Measurements from ENCODE around the gene ETV1. TPM values are rescaled to one million over a fixed set of nuclear protein-coding genes. Genes with fewer than 3 reads are reported as not detected.

The ETV1 gene
- total RNA-seq, 2 experiments from 2014 or later = 0.61 to 1.9 TPM

DNA sequence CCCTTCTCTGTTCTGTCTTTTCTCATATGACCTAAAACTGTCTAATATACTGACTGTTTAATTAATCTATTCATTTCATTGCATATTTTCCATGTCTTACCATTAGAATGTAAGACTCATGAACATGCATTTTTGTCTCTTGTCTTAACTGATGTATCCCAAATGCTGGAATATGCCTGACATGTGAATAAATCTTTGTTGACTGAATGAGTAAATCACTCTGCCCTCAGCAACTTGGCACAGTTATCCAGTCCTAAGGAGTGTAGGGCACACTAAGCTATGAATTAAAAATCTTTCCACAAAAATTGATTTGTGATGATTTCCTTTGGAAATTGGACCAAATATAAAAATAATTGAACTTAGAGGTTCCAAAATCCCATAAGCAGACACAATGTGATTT, 111.3 kb downstream of the ETV1 start:
- ATAC-seq (no peak), DNase-seq (no peak)
- H3K4me1 Mint-ChIP-seq = peaks cover 6% of the 10 kb centered on the region
- no peak overlapping the region for H3K27ac Mint-ChIP-seq
- H3K36me3 Mint-ChIP-seq = peaks cover 2% of the 10 kb centered on the region
- no peaks in the 10 kb centered on the region for H3K27me3 Mint-ChIP-seq
- no peak overlapping the region for H3K4me3 Mint-ChIP-seq
- CTCF ChIA-PET = no interaction called here
- peaks cover 5% of the 10 kb centered on the region for H3K9me3 Mint-ChIP-seq (ENCODE audit: low read depth)

DNA sequence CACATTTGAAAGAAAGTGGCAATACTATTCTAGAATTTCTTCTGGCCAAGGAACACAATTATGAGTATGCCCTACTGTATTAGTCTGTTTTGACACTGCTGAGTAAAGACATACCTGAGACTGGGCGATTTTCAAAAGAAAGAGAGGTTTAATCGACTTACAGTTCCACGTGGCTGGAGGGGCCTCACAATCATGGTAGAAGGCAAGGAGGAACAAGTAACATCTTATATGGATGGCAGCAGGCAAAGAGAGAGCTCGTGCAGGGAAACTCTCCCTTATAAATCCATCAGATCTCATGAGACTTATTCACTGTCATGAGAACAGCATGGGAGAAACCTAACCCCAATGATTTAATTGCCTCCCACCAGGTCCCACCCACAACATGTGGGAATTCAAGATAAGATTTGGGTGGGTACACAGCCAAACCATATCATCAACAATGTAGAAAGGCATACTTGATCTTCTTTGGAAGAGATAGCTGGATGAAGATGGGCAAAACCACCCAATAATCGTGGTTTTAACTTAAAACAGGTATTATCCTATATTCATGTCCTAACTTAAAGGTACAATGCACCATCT, 113.9 kb downstream of the ETV1 start:
- ATAC-seq (no peak), DNase-seq (no peak)
- CTCF ChIA-PET = no interaction called here
- peaks cover 6% of the 10 kb centered on the region for H3K4me1 Mint-ChIP-seq
- H3K36me3 Mint-ChIP-seq = peaks cover 2% of the 10 kb centered on the region
- no peaks in the 10 kb centered on the region for H3K27me3 Mint-ChIP-seq
- no peak overlapping the region for H3K4me3 Mint-ChIP-seq
- H3K27ac Mint-ChIP-seq = no peak overlapping the region
- peaks cover 5% of the 10 kb centered on the region for H3K9me3 Mint-ChIP-seq (ENCODE audit: low read depth)

DNA sequence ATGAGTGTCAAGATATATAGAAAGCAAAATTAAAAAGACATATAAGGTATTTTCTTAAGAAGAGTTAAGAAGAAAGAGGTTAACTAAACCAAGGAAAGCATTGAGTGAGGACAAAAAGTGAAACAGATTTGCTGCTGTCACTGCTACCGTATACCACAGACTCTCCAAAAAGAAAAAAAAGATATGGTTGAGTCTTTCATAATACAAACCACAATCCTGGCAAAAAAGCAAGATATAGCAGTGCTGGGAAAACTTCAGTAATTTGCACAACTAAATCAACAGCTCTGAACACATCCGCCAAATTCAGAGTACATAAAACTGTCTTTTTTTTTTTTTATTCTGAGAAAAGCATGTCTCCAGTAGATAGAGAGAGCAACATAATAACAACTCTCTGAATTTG, 114.7 kb downstream of the ETV1 start:
- Mint-ChIP-seq H3K27me3 (no peaks in the 10 kb centered on the region), H3K27ac (no peak overlapping the region), H3K9me3 (ENCODE audit: low read depth) (peaks cover 5% of the 10 kb centered on the region), H3K4me3 (no peak overlapping the region), H3K36me3 (peaks cover 2% of the 10 kb centered on the region), H3K4me1 (peaks cover 6% of the 10 kb centered on the region)
- DNase-seq = no peak
- no peak for ATAC-seq
- CTCF ChIA-PET = no interaction called here

DNA sequence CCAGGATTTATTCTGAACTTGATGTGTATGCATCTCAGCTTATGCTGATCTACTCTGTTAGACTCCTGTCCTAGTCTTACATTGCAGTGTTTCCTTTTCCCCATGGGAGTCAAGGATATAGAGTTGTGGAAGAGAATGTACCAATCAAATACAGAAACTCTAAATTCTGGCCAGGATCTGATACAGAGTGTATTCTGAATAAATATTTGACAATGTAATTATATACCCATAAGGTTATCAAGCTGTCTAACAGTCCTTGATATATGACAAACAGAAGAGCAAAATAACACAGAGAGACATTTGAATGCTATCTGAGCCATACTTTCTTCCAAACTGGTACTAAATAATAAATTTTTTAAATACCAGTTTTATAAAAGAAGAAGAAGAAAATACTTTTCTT, 116.8 kb downstream of the ETV1 start:
- CTCF ChIA-PET = no interaction called here
- H3K27me3 Mint-ChIP-seq = no peaks in the 10 kb centered on the region
- H3K4me3 Mint-ChIP-seq = no peak overlapping the region
- peaks cover 6% of the 10 kb centered on the region for H3K4me1 Mint-ChIP-seq
- no peaks in the 10 kb centered on the region for H3K36me3 Mint-ChIP-seq
- no peak overlapping the region for H3K27ac Mint-ChIP-seq
- ATAC-seq = no peak
- H3K9me3 Mint-ChIP-seq (ENCODE audit: low read depth) = no peaks in the 10 kb centered on the region
- DNase-seq = no peak

DNA sequence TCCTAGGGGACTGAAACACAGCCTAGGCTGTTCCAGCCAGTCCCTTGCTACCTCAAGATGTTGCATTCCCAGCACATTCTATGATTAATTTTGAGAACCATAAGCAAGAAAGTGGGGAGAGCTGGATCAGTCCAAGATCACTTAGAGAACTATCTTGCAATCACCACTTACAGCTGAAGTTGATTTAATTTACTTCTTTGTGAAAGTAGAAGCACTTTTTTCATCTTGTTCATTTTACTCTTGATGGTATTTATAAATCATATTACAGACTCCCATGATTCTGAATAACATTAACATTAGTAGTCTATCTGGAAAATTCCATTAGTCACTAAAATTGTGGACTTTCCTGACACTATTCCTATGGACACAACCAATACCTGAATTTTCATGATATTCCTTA, 118.5 kb downstream of the ETV1 start:
- Mint-ChIP-seq H3K4me1 (peaks cover 6% of the 10 kb centered on the region), H3K9me3 (ENCODE audit: low read depth) (no peaks in the 10 kb centered on the region), H3K4me3 (no peak overlapping the region), H3K27ac (no peak overlapping the region), H3K27me3 (no peaks in the 10 kb centered on the region), H3K36me3 (peaks cover 2% of the 10 kb centered on the region)
- DNase-seq (no peak), ATAC-seq (no peak)
- CTCF ChIA-PET = no interaction called here

DNA sequence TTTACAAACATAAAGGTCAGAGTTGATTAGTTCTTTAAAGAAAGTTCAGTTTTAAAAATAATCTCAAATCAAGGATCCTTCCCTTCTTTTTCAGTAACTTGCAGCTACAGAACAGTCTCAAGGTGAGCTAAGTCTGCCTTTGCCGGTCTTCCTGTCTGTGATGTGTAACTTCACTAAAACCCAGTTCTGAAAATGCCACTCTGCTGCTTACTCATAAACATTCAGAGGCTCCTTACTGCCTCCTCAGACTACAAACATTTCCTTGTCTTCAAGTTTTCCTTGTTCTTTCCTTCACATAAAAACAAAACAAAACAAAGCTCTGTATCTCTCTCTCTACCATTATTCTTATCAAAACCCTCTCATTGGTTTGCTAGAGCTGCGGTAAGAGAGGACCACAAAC, 128.7 kb downstream of the ETV1 start:
- CTCF ChIA-PET = no interaction called here
- no peaks in the 10 kb centered on the region for H3K4me1 Mint-ChIP-seq
- H3K36me3 Mint-ChIP-seq = no peaks in the 10 kb centered on the region
- no peak for DNase-seq
- ATAC-seq = no peak
- no peak overlapping the region for H3K4me3 Mint-ChIP-seq
- H3K9me3 Mint-ChIP-seq (ENCODE audit: low read depth) = no peaks in the 10 kb centered on the region
- H3K27ac Mint-ChIP-seq = no peak overlapping the region
- no peaks in the 10 kb centered on the region for H3K27me3 Mint-ChIP-seq

DNA sequence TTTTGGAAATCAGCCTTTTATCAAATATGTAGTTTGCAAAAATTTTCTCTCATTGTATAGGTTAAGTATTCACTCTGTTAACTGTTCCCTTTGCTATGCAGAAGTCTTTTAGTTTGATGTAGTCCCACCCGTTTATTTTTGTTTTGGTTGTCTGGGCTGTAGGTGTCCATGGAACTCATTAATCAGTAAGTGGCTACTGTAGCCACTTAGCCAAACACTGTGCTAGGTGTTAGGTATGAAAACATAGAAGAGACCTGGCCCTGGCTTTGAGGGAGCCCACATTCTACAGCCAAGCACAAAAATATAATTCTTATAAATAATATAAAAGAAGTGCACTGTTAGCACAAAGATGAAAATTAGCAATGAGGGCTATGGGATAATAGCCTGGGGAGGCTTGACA, 133.5 kb downstream of the ETV1 start:
- H3K27me3 Mint-ChIP-seq = no peaks in the 10 kb centered on the region
- no peak for ATAC-seq
- CTCF ChIA-PET = no interaction called here
- H3K9me3 Mint-ChIP-seq (ENCODE audit: low read depth) = no peaks in the 10 kb centered on the region
- peaks cover 6% of the 10 kb centered on the region for H3K4me1 Mint-ChIP-seq
- H3K36me3 Mint-ChIP-seq = no peaks in the 10 kb centered on the region
- DNase-seq = no peak
- H3K4me3 Mint-ChIP-seq = no peak overlapping the region
- H3K27ac Mint-ChIP-seq = no peak overlapping the region

DNA sequence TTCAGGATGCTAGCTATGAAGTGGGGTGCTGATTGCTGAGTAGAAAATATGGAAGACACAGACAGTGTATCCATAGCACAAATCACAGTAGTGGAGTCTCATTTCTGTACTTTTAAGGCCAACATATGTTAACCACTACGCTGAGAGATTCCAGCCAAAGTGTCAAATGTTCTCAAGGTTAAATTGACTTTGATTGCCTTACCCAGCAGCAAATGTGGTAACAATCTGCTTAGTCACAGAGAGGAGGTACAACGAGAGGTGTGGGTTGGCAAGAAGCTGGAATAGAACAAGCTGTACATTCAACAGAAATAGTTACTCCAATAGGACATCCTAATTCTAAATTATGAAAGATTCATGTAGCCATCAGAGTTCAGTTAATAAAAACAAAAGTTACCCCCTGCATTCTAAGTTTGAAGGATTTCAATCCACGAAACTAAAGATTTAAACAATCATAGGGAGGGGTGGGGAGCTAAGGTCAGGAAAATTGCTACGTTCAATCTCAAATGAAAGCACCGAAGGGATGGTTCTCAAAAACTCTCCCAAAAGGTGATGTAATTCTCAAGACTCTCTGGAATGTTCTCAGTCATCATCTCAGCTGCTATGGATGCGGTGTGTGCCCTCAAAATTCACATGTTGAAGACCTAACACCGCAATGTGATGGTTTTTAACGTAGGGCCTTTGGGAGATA, 137.0 kb downstream of the ETV1 start:
- Mint-ChIP-seq H3K4me3 (no peak overlapping the region), H3K27ac (no peak overlapping the region), H3K36me3 (no peaks in the 10 kb centered on the region), H3K4me1 (peaks cover 24% of the 10 kb centered on the region), H3K9me3 (ENCODE audit: low read depth) (no peaks in the 10 kb centered on the region), H3K27me3 (no peaks in the 10 kb centered on the region)
- DNase-seq (no peak), ATAC-seq (no peak)
- CTCF ChIA-PET = no interaction called here

DNA sequence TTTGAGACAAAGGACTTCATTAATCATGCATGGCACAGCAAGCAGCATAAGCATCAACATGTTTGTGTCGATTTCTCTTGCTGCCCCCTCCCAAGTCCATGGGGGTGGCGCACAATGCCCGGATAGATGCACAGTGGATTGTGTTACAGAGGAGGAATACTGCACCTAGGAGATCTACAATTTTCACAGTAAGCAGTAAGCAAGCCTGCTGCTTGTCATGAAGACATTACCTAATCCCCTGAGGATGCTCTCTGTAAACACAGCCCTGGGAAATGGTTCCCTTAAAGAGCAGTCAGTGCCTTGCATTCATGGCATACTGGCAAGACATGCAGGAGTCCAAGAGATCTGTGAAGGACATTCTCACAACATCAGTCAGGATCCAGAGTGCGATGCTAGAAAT, 137.7 kb downstream of the ETV1 start:
- Mint-ChIP-seq H3K36me3 (no peaks in the 10 kb centered on the region), H3K4me1 (peaks cover 24% of the 10 kb centered on the region), H3K27me3 (no peaks in the 10 kb centered on the region), H3K27ac (no peak overlapping the region), H3K4me3 (no peak overlapping the region), H3K9me3 (ENCODE audit: low read depth) (no peaks in the 10 kb centered on the region)
- DNase-seq = no peak
- ATAC-seq = no peak
- CTCF ChIA-PET = no interaction called here

DNA sequence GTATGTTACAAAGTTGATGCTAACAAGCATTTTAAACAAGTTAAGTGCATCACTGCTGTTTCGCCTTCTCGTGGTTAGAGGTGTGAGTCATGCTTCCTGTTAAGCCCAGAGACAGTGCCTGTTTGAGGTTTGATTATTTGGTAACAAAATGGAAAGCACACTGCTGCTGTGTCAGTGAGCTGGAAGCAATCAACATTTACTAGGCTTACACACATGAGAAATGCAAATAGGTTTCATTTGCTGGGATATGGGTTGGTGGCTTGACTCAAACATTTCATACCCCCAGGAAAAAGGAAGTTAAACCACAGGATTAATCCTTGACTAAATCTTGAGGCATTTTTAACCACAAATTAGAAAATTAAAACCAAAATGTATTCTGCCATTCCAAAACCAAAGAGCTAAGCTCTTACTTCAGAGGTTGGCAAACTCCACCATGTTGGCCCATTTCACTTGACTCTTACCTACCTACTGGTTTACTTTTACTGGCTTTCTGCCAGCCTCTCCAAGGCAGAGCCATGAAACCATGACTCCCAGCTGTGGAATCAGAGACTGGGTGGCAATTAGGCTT, 139.2 kb downstream of the ETV1 start:
- no peaks in the 10 kb centered on the region for H3K36me3 Mint-ChIP-seq
- peak overlapping the region; percentile 18 for H3K4me3 Mint-ChIP-seq
- no peaks in the 10 kb centered on the region for H3K9me3 Mint-ChIP-seq (ENCODE audit: low read depth)
- no peaks in the 10 kb centered on the region for H3K27me3 Mint-ChIP-seq
- peak overlapping the region; percentile 83 for H3K27ac Mint-ChIP-seq
- peak; percentile 85 for DNase-seq
- CTCF ChIA-PET = interaction anchor here (1.2 kb wide), 1 partner anchor 58 kb away, joined by 4 read pairs; no protein-coding TSS in a partner anchor
- peak; percentile 99 for ATAC-seq
- peaks cover 24% of the 10 kb centered on the region for H3K4me1 Mint-ChIP-seq

DNA sequence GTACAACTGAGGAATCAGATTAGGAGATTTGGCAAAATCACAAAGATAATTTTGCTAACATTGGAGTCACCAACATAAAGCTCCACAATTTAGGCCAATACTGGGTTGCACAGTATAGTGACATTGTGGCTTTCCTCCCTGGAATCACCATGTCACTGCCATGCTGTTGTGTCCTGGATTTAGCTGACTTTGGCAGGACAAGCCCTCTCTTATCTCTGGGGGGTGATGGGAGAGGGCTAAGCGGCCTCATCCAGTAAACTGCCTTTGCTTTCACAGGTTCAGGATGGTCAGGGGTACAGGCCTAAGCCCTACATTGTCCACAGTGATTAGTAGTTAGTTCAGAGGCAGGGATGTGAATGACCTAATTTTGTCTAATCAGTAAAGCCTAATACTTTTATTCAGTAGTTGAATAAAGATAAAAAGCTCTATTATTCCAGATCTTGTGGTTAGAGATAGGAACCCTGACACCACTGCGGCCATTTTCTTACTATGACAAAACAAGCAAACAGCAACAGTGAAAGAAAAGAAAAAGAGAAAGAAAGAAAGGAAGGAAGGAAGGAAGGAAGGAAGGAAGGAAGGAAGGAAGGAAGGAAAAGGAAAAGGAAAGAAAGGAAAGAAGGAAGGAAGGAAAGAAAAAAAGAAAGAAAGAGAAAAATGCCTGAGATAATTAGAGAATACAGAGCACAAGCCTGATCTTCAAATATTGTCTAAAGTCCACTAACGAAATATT, 140.1 kb downstream of the ETV1 start:
- no peaks in the 10 kb centered on the region for H3K27me3 Mint-ChIP-seq
- ATAC-seq (no peak), DNase-seq (no peak)
- H3K36me3 Mint-ChIP-seq = no peaks in the 10 kb centered on the region
- H3K4me3 Mint-ChIP-seq = peak overlapping the region; percentile 36
- CTCF ChIA-PET = interaction anchor here (1.2 kb wide), 1 partner anchor 59 kb away, joined by 4 read pairs; no protein-coding TSS in a partner anchor
- peak overlapping the region; percentile 83 for H3K27ac Mint-ChIP-seq
- peaks cover 24% of the 10 kb centered on the region for H3K4me1 Mint-ChIP-seq
- H3K9me3 Mint-ChIP-seq (ENCODE audit: low read depth) = no peaks in the 10 kb centered on the region

DNA sequence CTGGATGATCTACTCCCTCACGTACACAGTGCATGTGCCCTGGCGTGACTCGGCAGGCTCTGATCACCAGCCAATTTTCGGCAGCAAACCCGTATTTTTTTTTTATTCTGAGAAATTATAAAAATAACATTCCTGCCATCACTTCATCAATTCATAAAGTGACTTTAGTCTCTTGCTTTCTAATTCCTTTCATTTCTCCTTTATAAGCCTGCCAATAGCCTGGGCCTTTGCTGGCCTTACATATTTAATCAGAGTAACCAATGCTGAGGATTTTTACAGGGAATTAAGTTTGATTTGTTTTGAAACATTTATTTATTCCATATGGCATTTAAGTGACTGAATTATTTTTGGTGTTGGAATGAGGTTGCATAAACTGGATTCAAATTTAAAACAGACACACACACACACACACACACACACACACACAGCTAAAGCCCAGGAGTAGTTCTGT, 140.8 kb downstream of the ETV1 start:
- no peak overlapping the region for H3K4me3 Mint-ChIP-seq
- H3K27me3 Mint-ChIP-seq = no peaks in the 10 kb centered on the region
- H3K36me3 Mint-ChIP-seq = no peaks in the 10 kb centered on the region
- CTCF ChIA-PET = no interaction called here
- DNase-seq = no peak
- no peak for ATAC-seq
- no peak overlapping the region for H3K27ac Mint-ChIP-seq
- H3K4me1 Mint-ChIP-seq = peaks cover 24% of the 10 kb centered on the region
- no peaks in the 10 kb centered on the region for H3K9me3 Mint-ChIP-seq (ENCODE audit: low read depth)

DNA sequence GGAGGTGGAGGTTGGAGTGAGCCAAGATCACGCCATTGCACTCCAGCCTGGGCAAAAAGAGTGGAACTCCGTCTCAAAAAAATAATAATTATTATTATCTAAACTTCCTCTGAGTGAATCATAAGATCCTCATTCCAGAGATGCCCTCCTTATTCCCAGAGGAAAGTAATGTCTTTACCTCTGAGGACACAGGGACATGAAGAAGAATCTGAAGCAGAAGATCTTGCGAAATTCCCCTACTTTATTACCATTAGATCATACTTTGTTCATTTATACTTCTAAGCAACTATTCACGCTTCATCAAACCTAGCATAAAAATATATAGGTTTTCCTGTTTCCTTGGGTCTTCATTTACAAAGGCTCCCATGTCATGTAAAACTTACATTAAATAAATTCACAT, 143.1 kb downstream of the ETV1 start:
- ATAC-seq (no peak), DNase-seq (no peak)
- Mint-ChIP-seq H3K27me3 (no peaks in the 10 kb centered on the region), H3K4me3 (no peak overlapping the region), H3K9me3 (ENCODE audit: low read depth) (no peaks in the 10 kb centered on the region), H3K36me3 (no peaks in the 10 kb centered on the region), H3K4me1 (peaks cover 18% of the 10 kb centered on the region), H3K27ac (no peak overlapping the region)
- CTCF ChIA-PET = no interaction called here

DNA sequence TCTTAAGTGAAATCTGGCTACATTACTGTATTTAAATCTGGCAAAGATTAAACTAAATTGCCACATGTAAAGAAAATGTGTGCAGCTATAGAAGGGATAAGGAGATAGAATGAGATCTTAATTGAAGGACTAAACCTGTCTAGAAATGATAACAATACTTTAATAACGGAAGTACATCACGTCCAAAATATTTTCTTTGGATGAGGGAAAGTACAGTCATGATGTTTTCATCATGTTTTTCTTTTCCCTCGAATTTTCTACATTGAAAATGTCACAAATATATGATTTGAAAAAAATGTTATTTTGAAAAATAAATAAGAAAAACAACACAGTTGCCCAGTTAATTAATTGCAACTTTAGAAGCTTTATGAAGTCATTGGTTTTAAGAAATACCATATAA, 143.9 kb downstream of the ETV1 start:
- H3K36me3 Mint-ChIP-seq = no peaks in the 10 kb centered on the region
- no peak overlapping the region for H3K4me3 Mint-ChIP-seq
- H3K27me3 Mint-ChIP-seq = no peaks in the 10 kb centered on the region
- H3K27ac Mint-ChIP-seq = no peak overlapping the region
- CTCF ChIA-PET = no interaction called here
- DNase-seq (no peak), ATAC-seq (no peak)
- H3K9me3 Mint-ChIP-seq (ENCODE audit: low read depth) = no peaks in the 10 kb centered on the region
- H3K4me1 Mint-ChIP-seq = peaks cover 14% of the 10 kb centered on the region
